Right ventricle myocardium inferior (tissue), 1 donor: ENCODE data around the gene ANKLE2. TPM values are rescaled to one million over a fixed set of nuclear protein-coding genes. Genes with fewer than 3 reads are reported as not detected.

ENCODE experiments used
- ATAC-seq: fragments of 200-7000 bp; cut with Tn5 transposase; one replicate; pipeline ENCODE4 v1.9.1; 2020; ENCODE audit warnings: mild to moderate bottlenecking, moderate library complexity
- DNase-seq: peaks from one replicate; pipeline ENCODE4 v3.0.0; 2021; ENCODE audit errors: missing footprints
- intact Hi-C: fragments of 100-400 bp; cut with DNase I; formaldehyde crosslinking; loops from one replicate; pipeline ENCODE4 v1.11.0; 2022
- total RNA-seq: library from RNA; stranded (reverse); fragmentation: NEBNext Ultra II Directional; extraction: Animal tissue kit (Norgen Biotek cat#: 25700); gene quantifications from one replicate; pipeline ENCODE4 v1.2.1, GENCODE V29; 2021
- donor health status: DM: no; HTN: yes; CAD: no; lungs with severe emphysema.

Gene ANKLE2
- total RNA-seq, 1 donor from 2014 or later = 24.9 TPM

GRCh38 chr12:132727091-132727794 lies 34.4 kb downstream of the ANKLE2 start:
- ATAC-seq (no peak), DNase-seq (peak; percentile 45)
- intact Hi-C loops = no loop called here

GRCh38 chr12:132726386-132726785 lies 35.2 kb downstream of the ANKLE2 start:
- peak; percentile 53 for DNase-seq
- intact Hi-C loops = no loop called here

GRCh38 chr12:132724506-132725241 lies 37.0 kb downstream of the ANKLE2 start:
- DNase-seq (peak; percentile 48), ATAC-seq (no peak)
- intact Hi-C loops = no loop called here

More at GRCh38 chr12:132726386-132726785, 35.2 kb downstream of the ANKLE2 start:
- no peak for ATAC-seq

- ATAC-seq = no peak
- intact Hi-C loops = no loop called here
- no peak for DNase-seq
Observed at GRCh38 chr12:132723764-132724140, 37.9 kb downstream of the ANKLE2 start.

- peak; percentile 73 for ATAC-seq
- DNase-seq = no peak
Observed at GRCh38 chr12:132723015-132723763, 38.4 kb downstream of the ANKLE2 start.

GRCh38 chr12:132720606-132721345 lies 40.9 kb downstream of the ANKLE2 start:
- intact Hi-C loops = no loop called here
- DNase-seq (no peak), ATAC-seq (no peak)

More at GRCh38 chr12:132723015-132723763, 38.4 kb downstream of the ANKLE2 start:
- intact Hi-C loops = no loop called here

- no peak for ATAC-seq
- DNase-seq = no peak
- intact Hi-C loops = no loop called here
Observed at GRCh38 chr12:132719954-132720324, 41.7 kb downstream of the ANKLE2 start.

- ATAC-seq (no peak), DNase-seq (no peak)
- intact Hi-C loops = no loop called here
Observed at GRCh38 chr12:132719141-132719953, 42.3 kb downstream of the ANKLE2 start.

GRCh38 chr12:132718644-132719043 lies 43.0 kb downstream of the ANKLE2 start:
- DNase-seq (no peak), ATAC-seq (no peak)
- intact Hi-C loops = no loop called here

- no peak for DNase-seq
- intact Hi-C loops = no loop called here
Observed at GRCh38 chr12:132717531-132718387, 43.9 kb downstream of the ANKLE2 start.

GRCh38 chr12:132717011-132717410 lies 44.6 kb downstream of the ANKLE2 start:
- DNase-seq (no peak), ATAC-seq (no peak)
- intact Hi-C loops = no loop called here

More at GRCh38 chr12:132717531-132718387, 43.9 kb downstream of the ANKLE2 start:
- ATAC-seq = no peak

- ATAC-seq = no peak
- DNase-seq = no peak
- intact Hi-C loops = no loop called here
Observed at GRCh38 chr12:132716356-132716755, 45.3 kb downstream of the ANKLE2 start.

GRCh38 chr12:132715874-132716273 lies 45.8 kb downstream of the ANKLE2 start:
- intact Hi-C loops = no loop called here
- no peak for DNase-seq
- ATAC-seq = no peak

- intact Hi-C loops = no loop called here
- ATAC-seq = no peak
- no peak for DNase-seq
Observed at GRCh38 chr12:132713123-132713522, 48.5 kb downstream of the ANKLE2 start.

GRCh38 chr12:132711080-132711843 lies 50.4 kb downstream of the ANKLE2 start:
- no peak for DNase-seq
- no peak for ATAC-seq
- intact Hi-C loops = no loop called here

- DNase-seq (peak; percentile 92), ATAC-seq (peak; percentile 96)
- intact Hi-C loops = no loop called here
Observed at GRCh38 chr12:132710405-132711079, 51.1 kb downstream of the ANKLE2 start, which contains the start of gene PGAM5. Gene PGAM5 (plus strand): TSS chr12:132710842. CDS start chr12:132710877, 35 bp downstream.
